Measurements from ENCODE around the gene WDR53. TPM values are rescaled to one million over a fixed set of nuclear protein-coding genes. Genes with fewer than 3 reads are reported as not detected.

The WDR53 gene
- total RNA-seq, 4 donors from 2014 or later, result 3.1 to 9.7 (median 7.7) TPM

GRCh38 chr3:196558476-196558875, 9.9 kb downstream of the WDR53 start:
- Histone ChIP-seq H3K4me1 (no peaks in the 10 kb centered on the region), H3K9me3 (no peaks in the 10 kb centered on the region), H3K4me3 (no peak overlapping the region), H3K27me3 (no peaks in the 10 kb centered on the region), H3K27ac (no peak overlapping the region), H3K36me3 (peaks cover 17% of the 10 kb centered on the region)
- no peak for DNase-seq (ENCODE audit: low spot score in 2 of 2)
- TF ChIP-seq POLR2A (IDR thresholded peaks at IDR 0.05), result no peak
- TF ChIP-seq, protein P1, sequence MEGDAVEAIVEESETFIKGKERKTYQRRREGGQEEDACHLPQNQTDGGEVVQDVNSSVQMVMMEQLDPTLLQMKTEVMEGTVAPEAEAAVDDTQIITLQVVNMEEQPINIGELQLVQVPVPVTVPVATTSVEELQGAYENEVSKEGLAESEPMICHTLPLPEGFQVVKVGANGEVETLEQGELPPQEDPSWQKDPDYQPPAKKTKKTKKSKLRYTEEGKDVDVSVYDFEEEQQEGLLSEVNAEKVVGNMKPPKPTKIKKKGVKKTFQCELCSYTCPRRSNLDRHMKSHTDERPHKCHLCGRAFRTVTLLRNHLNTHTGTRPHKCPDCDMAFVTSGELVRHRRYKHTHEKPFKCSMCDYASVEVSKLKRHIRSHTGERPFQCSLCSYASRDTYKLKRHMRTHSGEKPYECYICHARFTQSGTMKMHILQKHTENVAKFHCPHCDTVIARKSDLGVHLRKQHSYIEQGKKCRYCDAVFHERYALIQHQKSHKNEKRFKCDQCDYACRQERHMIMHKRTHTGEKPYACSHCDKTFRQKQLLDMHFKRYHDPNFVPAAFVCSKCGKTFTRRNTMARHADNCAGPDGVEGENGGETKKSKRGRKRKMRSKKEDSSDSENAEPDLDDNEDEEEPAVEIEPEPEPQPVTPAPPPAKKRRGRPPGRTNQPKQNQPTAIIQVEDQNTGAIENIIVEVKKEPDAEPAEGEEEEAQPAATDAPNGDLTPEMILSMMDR (IDR thresholded peaks at IDR 0.05), result no peak
- no peak for TF ChIP-seq POLR2AphosphoS5 (IDR thresholded peaks at IDR 0.05)

DNA sequence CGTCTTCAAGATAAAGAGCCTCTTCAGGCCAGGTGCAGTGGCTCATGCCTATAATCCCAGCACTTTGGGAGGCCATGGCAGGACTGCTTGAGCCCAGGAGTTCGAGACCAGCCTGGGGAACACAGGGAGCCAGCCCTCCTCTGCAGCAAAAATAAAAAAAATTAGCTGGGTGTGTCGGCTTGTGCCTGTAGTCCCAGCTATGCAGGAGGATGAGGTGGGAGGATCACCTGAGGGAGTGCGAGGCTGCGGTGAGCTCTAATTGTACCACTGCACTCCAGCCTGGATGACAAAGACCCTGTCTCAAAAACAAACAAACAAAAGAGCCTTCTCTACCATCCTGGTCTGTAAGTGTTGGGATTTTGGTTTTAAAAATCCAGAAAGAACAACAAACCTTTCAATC, 11.1 kb downstream of the WDR53 start:
- WGBS, result 84% methylated on average over 5 of the region's 5 CpGs
- no peak overlapping the region for H3K27ac ChIP-seq
- no peaks in the 10 kb centered on the region for H3K4me1 ChIP-seq
- H3K27me3 ChIP-seq, result no peaks in the 10 kb centered on the region
- TF ChIP-seq EP300 (IDR thresholded peaks at IDR 0.05) (no peak), POLR2AphosphoS5 (IDR thresholded peaks at IDR 0.05) (no peak)
- TF ChIP-seq, protein P1 (IDR thresholded peaks at IDR 0.05), result no peak
- H3K4me3 ChIP-seq, result no peak overlapping the region
- no peaks in the 10 kb centered on the region for H3K9me3 ChIP-seq
- peaks cover 17% of the 10 kb centered on the region for H3K36me3 ChIP-seq
- DNase-seq (ENCODE audit: low spot score in 2 of 2), result no peak

GRCh38 chr3:196555295-196555694, 13.1 kb downstream of the WDR53 start:
- no peak for DNase-seq (ENCODE audit: low spot score in 2 of 2)
- no peaks in the 10 kb centered on the region for H3K4me1 ChIP-seq
- TF ChIP-seq POLR2A (IDR thresholded peaks at IDR 0.05) (no peak), POLR2AphosphoS5 (IDR thresholded peaks at IDR 0.05) (no peak), EP300 (IDR thresholded peaks at IDR 0.05) (no peak)
- TF ChIP-seq, protein P1 (IDR thresholded peaks at IDR 0.05), result no peak
- H3K27me3 ChIP-seq, result no peaks in the 10 kb centered on the region
- no peaks in the 10 kb centered on the region for H3K9me3 ChIP-seq
- 87% methylated on average over 3 of the region's 3 CpGs for WGBS
- peaks cover 7% of the 10 kb centered on the region for H3K36me3 ChIP-seq
- H3K27ac ChIP-seq, result no peak overlapping the region
- H3K4me3 ChIP-seq, result no peak overlapping the region

DNA sequence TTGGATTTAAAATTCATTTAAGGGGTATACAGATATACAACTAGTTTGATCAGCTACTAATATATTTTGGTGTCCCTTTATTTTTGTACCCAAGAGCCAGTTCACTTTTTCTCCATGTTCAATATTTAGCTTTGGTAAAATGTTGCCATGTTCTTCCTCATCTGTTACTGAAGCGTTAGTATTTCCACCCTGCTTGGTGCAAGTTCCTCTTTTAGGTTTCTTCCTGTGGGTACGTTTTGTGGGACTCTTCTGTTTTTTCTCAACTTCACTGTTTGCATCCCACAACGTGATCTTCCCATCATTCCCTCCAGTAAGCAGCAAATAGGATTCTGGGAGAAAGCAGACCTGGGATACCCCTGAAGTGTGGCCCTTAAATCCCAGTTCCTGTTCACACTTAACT, 14.1 kb downstream of the WDR53 start:
- Histone ChIP-seq H3K27ac (no peak overlapping the region), H3K4me3 (no peak overlapping the region), H3K36me3 (peaks cover 6% of the 10 kb centered on the region), H3K27me3 (no peaks in the 10 kb centered on the region), H3K9me3 (peaks cover 5% of the 10 kb centered on the region), H3K4me1 (no peaks in the 10 kb centered on the region)
- DNase-seq (ENCODE audit: low spot score in 2 of 2), result no peak
- WGBS, result 78% methylated on average over 3 of the region's 3 CpGs
- no peak for TF ChIP-seq POLR2A (IDR thresholded peaks at IDR 0.05)
- no peak for TF ChIP-seq EP300 (IDR thresholded peaks at IDR 0.05)
- TF ChIP-seq POLR2AphosphoS5 (IDR thresholded peaks at IDR 0.05), result no peak
- TF ChIP-seq, protein P1 (IDR thresholded peaks at IDR 0.05), result no peak

DNA sequence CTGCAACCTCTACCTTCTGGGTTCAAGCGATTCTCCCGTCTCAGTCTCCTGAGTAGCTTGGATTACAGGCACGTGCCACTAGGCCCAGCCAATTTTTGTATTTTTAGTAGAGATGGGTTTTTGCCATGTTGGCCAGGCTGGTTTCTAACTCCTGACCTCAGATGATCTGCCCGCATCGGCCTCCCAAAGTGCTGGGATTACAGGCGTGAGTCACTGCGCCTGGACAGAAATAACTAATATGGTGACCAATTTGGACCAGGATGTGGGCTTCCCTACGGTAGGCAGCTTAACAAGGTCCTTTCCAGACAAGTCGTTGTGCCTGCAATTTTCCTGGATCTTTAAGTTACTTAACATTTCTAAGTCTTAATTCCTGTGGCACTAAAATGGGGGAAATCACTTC, 14.8 kb downstream of the WDR53 start:
- H3K9me3 ChIP-seq, result peaks cover 6% of the 10 kb centered on the region
- H3K27ac ChIP-seq, result no peak overlapping the region
- no peak overlapping the region for H3K4me3 ChIP-seq
- TF ChIP-seq EP300 (IDR thresholded peaks at IDR 0.05) (no peak), POLR2A (IDR thresholded peaks at IDR 0.05) (no peak), POLR2AphosphoS5 (IDR thresholded peaks at IDR 0.05) (no peak)
- TF ChIP-seq, protein P1 (IDR thresholded peaks at IDR 0.05), result no peak
- no peak for DNase-seq (ENCODE audit: low spot score in 2 of 2)
- no peaks in the 10 kb centered on the region for H3K27me3 ChIP-seq
- H3K36me3 ChIP-seq, result peaks cover 6% of the 10 kb centered on the region
- WGBS, result 88% methylated on average over 9 of the region's 9 CpGs
- no peaks in the 10 kb centered on the region for H3K4me1 ChIP-seq

Measured in suprapubic skin (tissue), 4 donors.